H7 (cell line): ENCODE measurements around the gene CPXM2. TPM values are rescaled to one million over a fixed set of nuclear protein-coding genes. Genes with fewer than 3 reads are reported as not detected.

Experiments
- DNase-seq: peaks from one replicate; pipeline ENCODE4 v3.0.0; 2012
- H3K27me3 ChIP-seq: 2 replicates; pipeline ENCODE4 v1.6.0; 2011; ENCODE audit warnings: mild to moderate bottlenecking, low read length; ENCODE audit not compliant: control insufficient read depth, insufficient read depth
- H3K36me3 ChIP-seq: replicated peaks from 2 replicates; pipeline ENCODE4 v1.5.1; 2011; ENCODE audit warnings: low read length; ENCODE audit not compliant: control insufficient read depth, insufficient read depth
- H3K4me3 ChIP-seq: 2 replicates; pipeline ENCODE4 v1.5.1; 2011; ENCODE audit warnings: low read depth, mild to moderate bottlenecking, control low read depth, low read length, moderate library complexity; ENCODE audit not compliant: insufficient read depth
- total RNA-seq: library from RNA; depleted of rRNA; stranded (reverse); fragments of >200 nt; shearing (Covaris generic); gene quantifications from 2 replicates; pipeline ENCODE4 v1.2.3, GENCODE V29; 2014

The CPXM2 gene
- total RNA-seq, 1 experiment from 2014 or later = 2.9 TPM

DNA sequence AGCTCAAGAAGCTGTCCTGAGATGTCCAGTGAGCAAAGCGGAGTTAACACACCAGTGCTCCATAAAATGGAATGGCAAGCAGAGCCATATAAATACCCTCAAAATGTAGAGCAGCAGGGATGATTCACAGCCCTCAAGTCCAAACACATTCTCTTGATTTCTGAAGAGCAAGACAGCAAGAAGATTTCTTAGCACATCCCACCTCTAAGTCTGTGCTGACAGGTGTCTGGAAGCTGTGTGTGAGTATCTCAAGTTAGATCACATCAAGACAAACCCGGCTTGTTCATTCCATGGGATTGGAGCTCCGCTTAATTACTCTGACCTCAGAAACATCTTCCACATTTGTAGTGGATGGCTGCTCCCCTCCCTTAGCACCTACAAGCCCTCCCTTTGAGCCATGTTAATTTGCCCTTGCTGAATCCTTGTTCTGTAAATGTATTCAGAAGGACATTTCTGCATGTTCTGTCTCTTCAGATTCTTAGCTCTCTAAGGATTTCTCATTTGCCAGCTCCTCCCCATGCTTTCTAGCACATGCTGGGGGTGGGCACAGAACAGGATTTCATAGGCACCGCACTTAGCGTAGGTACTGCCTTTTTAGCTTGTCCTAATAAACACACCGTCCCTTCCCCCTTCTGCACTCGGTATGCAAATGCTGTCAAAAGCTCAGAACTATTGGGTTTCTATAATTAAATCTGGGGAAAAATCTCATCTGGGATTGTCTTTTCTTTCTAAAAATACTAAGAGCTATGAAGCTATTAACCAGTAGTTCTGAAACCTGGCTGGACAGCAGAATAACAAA lies 112.7 kb downstream of the CPXM2 start:
- no peak for DNase-seq
- peaks cover 25% of the 10 kb centered on the region for H3K27me3 ChIP-seq
- no peaks in the 10 kb centered on the region for H3K36me3 ChIP-seq
- H3K4me3 ChIP-seq = no peak overlapping the region

DNA sequence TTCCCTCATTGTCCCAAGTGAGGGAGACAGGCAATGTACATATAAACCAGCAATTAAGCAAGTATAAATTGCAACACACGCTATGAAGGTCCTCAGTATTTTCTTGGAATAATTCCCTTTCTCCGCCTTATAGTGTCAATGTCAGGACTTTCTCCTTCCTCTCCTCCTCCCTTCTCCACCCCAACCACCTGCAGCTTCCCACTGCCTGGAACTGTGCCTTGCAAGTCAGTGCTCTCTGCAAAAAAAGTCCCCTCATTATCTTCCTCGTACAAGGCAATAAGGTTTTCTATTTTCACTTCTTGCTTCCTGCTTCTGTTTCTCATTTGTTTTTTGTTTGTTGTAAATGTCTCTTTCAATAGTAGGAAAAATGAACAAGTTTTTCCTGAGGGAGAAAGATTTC lies 113.7 kb downstream of the CPXM2 start:
- no peak overlapping the region for H3K4me3 ChIP-seq
- no peaks in the 10 kb centered on the region for H3K36me3 ChIP-seq
- peaks cover 18% of the 10 kb centered on the region for H3K27me3 ChIP-seq
- no peak for DNase-seq

DNA sequence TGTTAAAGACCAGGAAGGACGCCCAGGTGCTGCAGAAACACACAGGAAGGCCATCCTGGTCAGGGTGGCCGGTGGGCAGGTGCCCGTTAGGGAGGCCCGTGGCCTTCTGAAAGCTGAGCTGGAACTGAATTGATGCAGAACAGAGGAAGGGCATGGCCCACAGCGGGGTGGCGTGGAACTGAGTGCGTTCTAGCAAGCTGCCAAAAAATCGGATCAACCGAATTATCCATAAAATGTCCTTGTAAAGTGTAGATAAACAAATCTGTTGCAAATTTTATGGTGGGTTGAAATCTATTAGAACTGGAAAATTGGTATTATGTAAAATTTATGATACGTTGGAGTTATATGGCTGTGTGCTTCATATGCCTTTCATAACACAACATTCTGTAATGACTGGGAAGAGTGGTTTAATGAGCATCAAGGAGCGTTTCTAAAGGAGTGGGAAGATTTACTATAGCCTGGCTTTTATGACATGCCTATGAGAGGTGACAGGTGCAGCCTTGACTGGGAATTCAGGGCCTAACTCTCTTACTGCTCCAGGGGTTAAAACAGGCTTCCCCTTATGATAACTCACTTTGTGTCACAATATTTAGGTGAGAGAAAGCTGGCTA lies 117.4 kb downstream of the CPXM2 start:
- DNase-seq = no peak
- Histone ChIP-seq H3K4me3 (no peak overlapping the region), H3K27me3 (no peaks in the 10 kb centered on the region; the same call in 1 of the 2 replicates), H3K36me3 (no peaks in the 10 kb centered on the region)

DNA sequence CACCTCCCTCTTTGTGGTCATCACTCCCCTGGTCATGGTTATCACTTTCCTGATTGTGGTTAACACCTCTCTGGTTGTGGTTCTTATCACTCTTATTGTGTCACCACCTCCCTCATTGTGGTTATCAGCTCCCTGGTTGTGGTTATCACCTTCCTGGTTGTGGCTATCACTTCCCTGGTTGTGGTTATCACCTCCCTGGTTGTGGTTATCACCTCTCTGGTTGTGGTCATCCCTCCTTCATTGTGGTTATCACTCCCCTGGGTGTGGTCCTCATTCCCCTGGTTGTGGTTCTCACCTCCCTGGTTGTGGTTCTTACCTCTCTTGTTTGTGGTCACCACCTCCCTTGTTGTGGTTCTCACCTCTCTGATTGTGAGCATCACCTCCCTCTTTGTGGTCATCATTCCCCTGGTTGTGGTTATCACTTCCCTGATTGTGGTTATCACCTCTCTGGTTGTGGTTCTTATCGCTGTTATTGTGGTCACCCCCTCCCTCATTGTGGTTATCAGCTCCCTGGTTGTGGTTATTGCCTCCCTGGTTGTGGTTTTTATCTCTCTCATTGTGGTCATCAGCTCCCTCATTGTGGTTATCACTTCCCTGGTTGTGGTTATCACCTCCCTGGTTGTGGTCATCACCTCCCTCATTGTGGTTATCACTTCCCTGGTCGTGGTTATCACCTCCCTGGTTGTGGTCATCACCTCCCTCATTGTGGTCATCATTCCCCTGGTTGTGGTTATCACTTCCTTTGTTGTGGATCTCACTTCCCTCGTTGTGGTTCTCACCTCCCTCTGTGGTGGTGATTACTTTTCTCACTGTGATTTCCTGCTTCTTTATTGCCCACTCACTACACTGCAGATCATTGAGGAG lies 118.7 kb downstream of the CPXM2 start:
- no peak overlapping the region for H3K4me3 ChIP-seq
- no peaks in the 10 kb centered on the region for H3K36me3 ChIP-seq
- no peaks in the 10 kb centered on the region for H3K27me3 ChIP-seq
- DNase-seq = no peak

DNA sequence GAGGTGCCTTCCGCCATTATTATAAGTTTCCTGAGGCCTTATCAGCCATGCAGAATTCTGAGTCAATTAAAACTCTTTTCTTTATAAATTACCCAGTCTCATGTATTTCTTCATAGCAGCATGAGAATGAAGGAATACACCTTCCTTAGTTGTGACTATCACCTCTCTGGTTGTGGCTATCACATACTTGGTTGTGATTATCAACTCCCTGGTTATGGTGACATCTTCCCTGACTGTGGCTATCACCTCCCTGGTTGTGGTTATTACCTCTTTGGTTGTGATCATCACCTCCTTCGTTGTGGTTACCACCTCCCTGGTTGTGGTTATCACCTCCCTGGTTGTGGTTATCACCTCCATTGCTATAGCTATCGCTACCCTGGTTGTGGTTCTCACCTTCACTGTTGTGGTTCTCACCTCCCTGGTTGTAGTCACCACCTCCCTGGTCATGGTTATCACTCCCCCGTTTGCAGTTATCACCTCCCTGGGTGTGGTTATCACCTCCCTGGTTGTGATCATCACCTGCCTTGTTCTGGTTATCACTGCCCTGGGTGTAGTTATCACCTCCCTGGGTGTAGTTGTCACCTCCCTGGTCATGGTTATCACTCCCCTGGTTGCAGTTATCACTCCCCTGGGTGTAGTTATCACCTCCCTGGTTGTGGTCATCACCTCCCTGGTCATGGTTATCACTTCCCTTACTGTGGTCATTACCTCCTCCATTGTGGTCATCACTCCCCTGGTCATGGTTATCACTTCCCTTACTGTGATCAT lies 119.5 kb downstream of the CPXM2 start:
- Histone ChIP-seq H3K36me3 (no peaks in the 10 kb centered on the region), H3K4me3 (no peak overlapping the region), H3K27me3 (no peaks in the 10 kb centered on the region)
- DNase-seq = no peak

DNA sequence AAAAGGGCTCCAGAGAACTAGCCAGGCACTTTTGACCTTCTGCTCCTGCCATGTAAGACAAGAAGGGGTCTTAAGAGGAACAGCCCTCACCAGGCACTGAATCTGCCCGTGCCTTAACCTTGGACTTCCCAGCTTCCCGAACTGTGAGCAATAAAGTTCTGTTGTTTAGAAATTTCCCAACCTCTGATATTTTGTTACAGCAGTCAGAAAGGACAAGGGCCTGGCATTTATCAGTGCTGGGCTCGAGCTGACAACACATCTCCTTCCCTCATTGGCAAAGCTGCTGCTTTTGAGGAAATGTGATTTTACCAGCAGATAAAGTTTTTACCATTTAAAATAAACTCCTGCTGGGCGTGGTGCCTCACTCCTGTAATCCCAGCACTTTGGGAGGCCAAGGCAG lies 122.0 kb downstream of the CPXM2 start:
- Histone ChIP-seq H3K4me3 (no peak overlapping the region), H3K36me3 (no peaks in the 10 kb centered on the region), H3K27me3 (no peaks in the 10 kb centered on the region)
- DNase-seq = no peak

DNA sequence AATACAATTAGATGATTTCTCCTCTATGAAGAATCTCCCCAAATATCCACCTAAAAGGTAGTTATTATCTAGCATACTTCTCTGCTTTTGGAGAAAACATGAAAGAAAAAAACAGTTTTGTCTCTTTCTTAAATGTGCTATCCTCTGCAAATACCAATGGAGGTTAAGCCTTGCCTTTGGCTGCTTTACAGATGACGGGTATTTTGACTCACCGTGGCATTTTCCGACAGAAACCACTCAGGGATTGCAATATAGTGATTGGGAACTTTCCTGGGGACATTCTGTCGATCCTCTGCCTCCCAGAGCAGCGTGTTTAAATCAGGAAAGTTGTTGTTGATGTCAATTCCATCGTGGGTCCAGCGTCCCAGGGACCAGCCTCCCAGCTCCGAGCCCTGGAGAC lies 124.8 kb downstream of the CPXM2 start:
- no peaks in the 10 kb centered on the region for H3K36me3 ChIP-seq
- no peak overlapping the region for H3K4me3 ChIP-seq
- no peaks in the 10 kb centered on the region for H3K27me3 ChIP-seq
- DNase-seq = no peak

DNA sequence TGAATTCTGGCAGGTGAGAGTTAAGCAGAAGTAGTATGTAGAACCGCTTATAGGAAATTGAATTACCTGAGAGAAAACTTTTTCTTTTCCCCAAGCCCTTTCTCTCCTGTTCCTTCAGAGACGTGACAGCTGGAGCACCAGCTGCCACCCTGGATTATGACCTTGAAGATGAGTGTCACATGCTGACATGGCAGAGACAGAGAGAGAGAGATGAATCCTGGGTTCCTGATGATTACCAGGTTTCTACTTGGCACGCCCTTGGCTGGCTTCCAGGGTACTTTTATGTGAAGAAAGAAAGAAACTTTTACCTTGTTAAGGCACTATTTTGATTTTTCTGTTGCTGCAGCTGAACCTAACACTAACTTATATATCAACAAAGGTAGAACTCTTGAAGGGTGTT lies 125.6 kb downstream of the CPXM2 start:
- Histone ChIP-seq H3K36me3 (no peaks in the 10 kb centered on the region), H3K4me3 (no peak overlapping the region), H3K27me3 (no peaks in the 10 kb centered on the region)
- DNase-seq = no peak

DNA sequence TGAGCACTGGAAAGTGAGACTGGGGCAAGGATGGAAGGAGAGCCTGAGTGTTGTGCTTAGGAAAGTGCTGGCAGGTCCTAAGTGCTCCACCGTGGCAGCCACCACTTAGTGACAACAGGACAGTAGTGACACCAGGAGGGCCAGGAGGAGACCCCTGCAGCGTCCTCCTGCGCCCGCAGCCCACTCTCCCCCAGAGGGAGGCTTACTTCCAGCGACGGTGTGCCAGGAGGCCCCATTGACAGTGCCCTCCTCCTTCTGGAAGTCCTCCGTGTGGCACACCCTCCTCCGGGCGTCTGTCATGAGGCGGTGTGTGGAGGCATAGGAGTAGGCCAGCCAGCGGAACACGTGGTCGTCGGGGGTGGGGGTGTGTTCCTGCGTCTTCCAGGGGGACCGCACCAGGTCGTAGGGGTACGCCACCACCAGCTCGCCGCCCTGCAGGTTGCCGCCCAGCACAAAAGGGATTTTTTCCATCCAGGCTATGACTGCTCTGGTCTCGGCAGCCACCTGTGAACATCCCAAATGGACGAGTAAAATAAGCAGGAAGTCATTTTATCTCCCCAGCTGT lies 129.9 kb downstream of the CPXM2 start:
- H3K36me3 ChIP-seq = no peaks in the 10 kb centered on the region
- no peaks in the 10 kb centered on the region for H3K27me3 ChIP-seq
- H3K4me3 ChIP-seq = no peak overlapping the region
- DNase-seq = peak; percentile 58

DNA sequence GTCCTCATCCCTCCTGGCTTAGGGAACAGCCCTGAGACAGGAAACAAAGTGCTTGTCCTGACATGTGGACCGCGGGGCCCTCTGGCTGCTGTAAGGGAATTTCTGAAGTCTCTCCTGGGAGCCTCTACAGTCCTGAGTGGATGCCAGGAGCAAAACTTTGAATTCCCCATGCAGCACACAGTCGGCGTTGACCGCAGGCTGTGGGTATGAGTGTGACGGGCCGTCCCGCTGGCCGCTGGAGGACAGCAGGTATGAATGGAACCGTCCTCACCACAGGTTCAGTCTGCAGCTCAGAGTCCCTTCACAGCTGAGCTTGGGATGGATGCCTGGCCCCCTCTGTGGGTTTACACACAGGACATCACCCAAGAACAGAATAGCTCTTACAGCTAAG lies 130.6 kb downstream of the CPXM2 start:
- DNase-seq = no peak
- Histone ChIP-seq H3K4me3 (no peak overlapping the region), H3K27me3 (no peaks in the 10 kb centered on the region), H3K36me3 (no peaks in the 10 kb centered on the region)

DNA sequence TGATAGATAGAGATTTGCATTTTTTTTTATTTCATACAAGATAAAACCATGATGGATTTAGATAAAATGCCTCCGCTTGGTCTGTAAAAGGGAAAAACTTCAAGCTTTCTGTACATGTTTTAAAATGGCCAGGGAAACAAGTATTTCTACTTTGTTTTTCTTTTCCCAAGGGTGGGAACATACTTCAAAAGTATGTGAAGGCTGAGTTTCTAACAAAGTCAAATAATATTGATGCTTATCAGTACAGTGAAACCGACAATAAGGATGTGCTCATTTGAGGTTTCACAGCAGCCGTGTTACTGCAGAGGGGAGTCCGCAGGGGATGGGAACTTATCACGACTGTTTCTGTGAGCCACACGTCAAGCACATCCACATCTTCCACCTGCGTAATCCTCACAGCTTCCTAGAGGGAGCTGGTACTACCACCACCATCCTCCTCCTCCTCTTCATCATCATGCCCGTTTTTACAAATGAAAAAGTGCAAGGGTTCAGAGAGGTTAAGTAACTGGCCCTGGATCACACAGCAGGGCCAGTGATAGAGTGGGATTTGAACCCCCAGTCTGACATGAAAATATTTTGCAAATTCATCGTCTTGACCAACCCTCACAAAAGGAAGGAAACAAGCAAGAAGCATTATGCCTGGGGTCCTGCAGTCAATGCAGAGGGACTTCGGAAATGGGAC lies 131.1 kb downstream of the CPXM2 start:
- Histone ChIP-seq H3K27me3 (no peaks in the 10 kb centered on the region), H3K36me3 (no peaks in the 10 kb centered on the region)
- no peak for DNase-seq

DNA sequence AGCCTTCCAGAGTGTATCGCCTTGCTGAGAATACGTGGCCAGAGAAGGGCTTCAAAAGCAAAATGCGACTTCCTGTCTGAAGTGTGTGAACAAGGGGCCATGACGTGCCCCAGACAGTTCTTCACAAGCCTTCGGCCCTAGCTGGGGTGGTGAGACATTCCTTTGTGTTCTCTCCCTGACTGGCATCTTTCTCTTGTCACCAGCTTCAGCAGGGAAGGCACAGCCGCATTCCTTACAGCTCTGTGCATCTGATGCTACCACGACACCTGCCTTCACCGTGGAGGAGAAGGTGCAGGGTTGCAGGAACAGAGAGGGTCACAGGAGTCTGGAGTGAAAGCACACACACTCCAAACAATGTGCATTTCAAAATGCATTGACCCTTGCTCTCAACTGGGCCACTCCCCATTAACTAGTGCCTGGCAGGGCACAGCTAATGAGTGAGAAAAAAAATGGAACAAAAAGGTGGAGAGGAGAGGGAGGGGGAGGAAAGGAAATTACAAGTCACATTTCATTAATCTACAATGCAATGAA lies 132.0 kb downstream of the CPXM2 start:
- Histone ChIP-seq H3K27me3 (no peaks in the 10 kb centered on the region; the same call in 1 of the 2 replicates), H3K4me3 (no peak overlapping the region), H3K36me3 (no peaks in the 10 kb centered on the region)
- DNase-seq = no peak

More for the DNA sequence above, 131.1 kb downstream of the CPXM2 start:
- H3K4me3 ChIP-seq = no peak overlapping the region

DNA sequence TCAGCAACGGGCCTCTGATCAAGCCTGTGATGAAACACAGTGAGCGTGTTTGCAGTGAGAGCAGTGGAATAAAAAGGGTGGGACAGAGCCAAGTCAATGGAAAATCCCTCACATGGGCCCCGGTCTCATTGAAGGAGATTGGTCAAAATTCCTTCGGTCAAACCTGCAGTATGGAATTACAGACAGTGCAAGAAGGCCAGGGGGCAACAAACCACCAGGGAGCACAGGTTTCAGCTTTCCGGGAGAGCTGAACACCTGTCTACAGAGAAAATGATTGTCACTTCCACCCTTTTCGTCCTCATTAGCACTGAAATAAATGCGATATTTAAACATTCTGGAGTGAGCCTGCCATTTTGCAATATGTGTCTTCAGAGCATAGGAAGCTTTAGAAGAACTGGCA lies 132.6 kb downstream of the CPXM2 start:
- Histone ChIP-seq H3K4me3 (no peak overlapping the region), H3K36me3 (no peaks in the 10 kb centered on the region), H3K27me3 (no peaks in the 10 kb centered on the region; the same call in 1 of the 2 replicates)
- DNase-seq = no peak
